ENCODE data around the gene GALNT18.

- TF ChIP-seq CTCF (conservative IDR thresholded peaks at IDR 0.05; ENCODE audit: low read length) (no peak), EZH2phosphoT487 (IDR thresholded peaks at IDR 0.05; ENCODE audit: borderline replicate concordance, low read depth, low read length) (no peak)
These were observed 120.1 kb downstream of the GALNT18 start for GRCh38 chr11:11501546-11502262.

Measured in OCI-LY7 (cell line).